Neural progenitor cell (in vitro differentiated cells): Measurements from ENCODE around the gene ZNF277. TPM values are rescaled to one million over a fixed set of nuclear protein-coding genes. Genes with fewer than 3 reads are reported as not detected.
A peak's percentile ranks its signal among the peaks of the same experiment; 100 is the strongest.

Source experiments
- DNase-seq: peaks from one replicate; pipeline ENCODE4 v3.0.0-alpha.2; 2016; ENCODE audit warnings: low spot score
- H2AFZ ChIP-seq: fragments of 200-600 bp; sonication (generic); replicated peaks from 2 replicates; pipeline ENCODE4 v1.6.1; 2016; ENCODE audit warnings: antibody characterized with exemption
- H3F3A ChIP-seq: fragments of 200-600 bp; sonication (generic); 2 replicates; pipeline ENCODE4 v1.6.1; 2016; ENCODE audit warnings: antibody characterized with exemption, low read depth
- H3K27ac ChIP-seq: fragments of 200-600 bp; sonication (generic); 2 replicates; pipeline ENCODE4 v1.5.1; 2016; ENCODE audit warnings: mild to moderate bottlenecking
- H3K27me3 ChIP-seq: fragments of 200-600 bp; sonication (generic); 2 replicates; pipeline ENCODE4 v1.6.1; 2016; ENCODE audit warnings: mild to moderate bottlenecking, moderate library complexity
- H3K36me3 ChIP-seq: fragments of 200-600 bp; sonication (generic); 2 replicates; pipeline ENCODE4 v1.5.1; 2016
- H3K4me1 ChIP-seq: fragments of 200-600 bp; sonication (generic); 2 replicates; pipeline ENCODE4 v1.6.1; 2016; ENCODE audit warnings: mixed run types
- H3K4me2 ChIP-seq: fragments of 200-600 bp; sonication (generic); 2 replicates; pipeline ENCODE4 v1.6.1; 2016
- H3K4me3 ChIP-seq: fragments of 200-600 bp; sonication (generic); 2 replicates; pipeline ENCODE4 v1.5.1; 2016
- H3K79me2 ChIP-seq: fragments of 200-600 bp; sonication (generic); 2 replicates; pipeline ENCODE4 v1.6.1; 2016; ENCODE audit warnings: low read depth
- H3K9ac ChIP-seq: fragments of 200-600 bp; sonication (generic); 2 replicates; pipeline ENCODE4 v1.6.1; 2016
- H3K9me3 ChIP-seq: fragments of 200-600 bp; sonication (generic); 2 replicates; pipeline ENCODE4 v1.5.1; 2016; ENCODE audit warnings: low read depth
- H4K20me1 ChIP-seq: fragments of 200-600 bp; sonication (generic); 2 replicates; pipeline ENCODE4 v1.6.1; 2016; ENCODE audit warnings: low read depth
- H3K27ac Mint-ChIP-seq: 3 replicates; pipeline ENCODE4 v1.8.0; 2021; ENCODE audit warnings: mixed read lengths
- H3K27me3 Mint-ChIP-seq: 2 replicates; pipeline ENCODE4 v1.8.0; 2022; ENCODE audit warnings: low read depth, mild to moderate bottlenecking, inconsistent platforms, moderate library complexity, mixed read lengths; ENCODE audit not compliant: insufficient read depth
- H3K36me3 Mint-ChIP-seq: 3 replicates; pipeline ENCODE4 v1.8.0; 2021; ENCODE audit warnings: mixed read lengths
- H3K4me1 Mint-ChIP-seq: 3 replicates; pipeline ENCODE4 v1.8.0; 2021; ENCODE audit warnings: mixed read lengths
- H3K4me3 Mint-ChIP-seq: 3 replicates; pipeline ENCODE4 v1.8.0; 2021; ENCODE audit warnings: mild to moderate bottlenecking, moderate library complexity, mixed read lengths
- H3K9me3 Mint-ChIP-seq: 3 replicates; pipeline ENCODE4 v1.8.0; 2020; ENCODE audit warnings: mixed read lengths
- EZH2 ChIP-seq: fragments of 200-600 bp; sonication (generic); IDR thresholded peaks from 2 replicates; pipeline ENCODE4 v1.6.1; 2017; ENCODE audit warnings: antibody characterized with exemption, mild to moderate bottlenecking, moderate library complexity
- EZH2phosphoT487 ChIP-seq: fragments of 200-600 bp; sonication (generic); IDR thresholded peaks from 2 replicates; pipeline ENCODE4 v1.6.1; 2017; ENCODE audit warnings: antibody characterized with exemption
- total RNA-seq: library from RNA; depleted of rRNA; stranded (reverse); fragments of >200 nt; gene quantifications from 2 replicates; pipeline ENCODE4 v1.2.3, GENCODE V29; 2015; ENCODE audit warnings: low replicate concordance
- TF ChIP-seq, protein P1 (sequence below): fragments of 200-600 bp; sonication (generic); IDR thresholded peaks from 2 replicates; pipeline ENCODE4 v1.5.1; 2017; ENCODE audit warnings: antibody characterized with exemption, mild to moderate bottlenecking

ZNF277 gene
- total RNA-seq, 1 donor from 2014 or later = 55.5 TPM

DNA sequence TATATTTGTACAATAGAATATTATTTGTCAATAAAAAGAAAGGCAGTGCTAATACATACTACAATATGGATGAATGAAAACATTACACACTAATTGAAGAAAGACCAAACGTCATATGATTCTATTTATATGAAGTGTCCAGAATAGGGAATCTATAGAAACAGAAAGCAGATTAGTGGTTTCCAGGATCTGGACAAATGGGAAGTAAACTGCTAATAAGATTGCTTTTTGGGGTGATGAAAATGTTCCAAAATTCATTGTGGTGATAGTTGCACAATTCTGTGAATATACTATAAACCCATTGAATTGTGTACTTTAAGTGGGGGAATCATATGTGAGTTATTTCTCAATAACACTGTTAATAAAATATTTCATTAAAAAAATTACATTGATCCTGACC is 165.6 kb downstream of the ZNF277 start:
- H3K4me3 Mint-ChIP-seq = no peak overlapping the region
- no peaks in the 10 kb centered on the region for H3K27me3 ChIP-seq
- no peaks in the 10 kb centered on the region for H3K9me3 Mint-ChIP-seq
- H4K20me1 ChIP-seq = no peaks in the 10 kb centered on the region
- no peak overlapping the region for H3K27ac Mint-ChIP-seq
- no peaks in the 10 kb centered on the region for H3F3A ChIP-seq
- no peaks in the 10 kb centered on the region for H3K36me3 ChIP-seq
- no peaks in the 10 kb centered on the region for H3K9me3 ChIP-seq
- no peak for DNase-seq
- no peak overlapping the region for H3K4me3 ChIP-seq
- no peak overlapping the region for H3K27ac ChIP-seq
- no peak overlapping the region for H2AFZ ChIP-seq
- no peaks in the 10 kb centered on the region for H3K36me3 Mint-ChIP-seq
- no peaks in the 10 kb centered on the region for H3K4me1 Mint-ChIP-seq
- no peak overlapping the region for H3K9ac ChIP-seq
- no peak overlapping the region for H3K4me2 ChIP-seq
- H3K79me2 ChIP-seq = no peaks in the 10 kb centered on the region
- H3K4me1 ChIP-seq = peaks cover 3% of the 10 kb centered on the region
- no peak for TF ChIP-seq EZH2phosphoT487
- TF ChIP-seq, protein P1, sequence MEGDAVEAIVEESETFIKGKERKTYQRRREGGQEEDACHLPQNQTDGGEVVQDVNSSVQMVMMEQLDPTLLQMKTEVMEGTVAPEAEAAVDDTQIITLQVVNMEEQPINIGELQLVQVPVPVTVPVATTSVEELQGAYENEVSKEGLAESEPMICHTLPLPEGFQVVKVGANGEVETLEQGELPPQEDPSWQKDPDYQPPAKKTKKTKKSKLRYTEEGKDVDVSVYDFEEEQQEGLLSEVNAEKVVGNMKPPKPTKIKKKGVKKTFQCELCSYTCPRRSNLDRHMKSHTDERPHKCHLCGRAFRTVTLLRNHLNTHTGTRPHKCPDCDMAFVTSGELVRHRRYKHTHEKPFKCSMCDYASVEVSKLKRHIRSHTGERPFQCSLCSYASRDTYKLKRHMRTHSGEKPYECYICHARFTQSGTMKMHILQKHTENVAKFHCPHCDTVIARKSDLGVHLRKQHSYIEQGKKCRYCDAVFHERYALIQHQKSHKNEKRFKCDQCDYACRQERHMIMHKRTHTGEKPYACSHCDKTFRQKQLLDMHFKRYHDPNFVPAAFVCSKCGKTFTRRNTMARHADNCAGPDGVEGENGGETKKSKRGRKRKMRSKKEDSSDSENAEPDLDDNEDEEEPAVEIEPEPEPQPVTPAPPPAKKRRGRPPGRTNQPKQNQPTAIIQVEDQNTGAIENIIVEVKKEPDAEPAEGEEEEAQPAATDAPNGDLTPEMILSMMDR = no peak
- no peak for TF ChIP-seq EZH2
- H3K27me3 Mint-ChIP-seq = no peaks in the 10 kb centered on the region

DNA sequence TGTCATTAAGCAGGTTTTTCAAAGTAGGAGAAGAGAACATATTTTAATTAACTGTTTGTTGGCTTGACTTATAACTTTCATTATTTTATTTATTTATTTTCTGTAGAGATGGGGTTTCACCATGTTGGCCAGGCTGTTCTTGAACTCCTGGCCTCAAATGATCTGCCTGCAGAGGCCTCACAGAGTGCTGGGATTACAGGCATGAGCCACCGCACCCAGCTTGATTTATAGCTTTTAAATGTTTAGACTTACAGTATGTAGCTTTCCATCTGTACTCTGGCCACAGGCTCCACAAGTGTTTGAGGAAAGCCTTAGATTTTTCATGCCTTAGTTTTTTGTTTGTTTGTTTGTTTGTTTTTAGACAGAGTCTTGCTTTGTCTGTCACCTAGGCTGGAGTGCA is 171.1 kb downstream of the ZNF277 start:
- Histone ChIP-seq H3K4me2 (no peak overlapping the region), H3K79me2 (no peaks in the 10 kb centered on the region), H3K27ac (no peak overlapping the region), H3K4me1 (no peaks in the 10 kb centered on the region), H4K20me1 (no peaks in the 10 kb centered on the region), H3K27me3 (no peaks in the 10 kb centered on the region), H3K4me3 (no peak overlapping the region), H3K9ac (no peak overlapping the region), H3K9me3 (no peaks in the 10 kb centered on the region), H3K36me3 (no peaks in the 10 kb centered on the region), H3F3A (no peaks in the 10 kb centered on the region), H2AFZ (no peak overlapping the region)
- DNase-seq = no peak
- H3K27ac Mint-ChIP-seq = no peak overlapping the region
- H3K4me1 Mint-ChIP-seq = no peaks in the 10 kb centered on the region
- H3K9me3 Mint-ChIP-seq = no peaks in the 10 kb centered on the region
- H3K27me3 Mint-ChIP-seq = no peaks in the 10 kb centered on the region
- H3K36me3 Mint-ChIP-seq = no peaks in the 10 kb centered on the region
- no peak overlapping the region for H3K4me3 Mint-ChIP-seq
- no peak for TF ChIP-seq EZH2
- no peak for TF ChIP-seq EZH2phosphoT487
- TF ChIP-seq, protein P1 = no peak

DNA sequence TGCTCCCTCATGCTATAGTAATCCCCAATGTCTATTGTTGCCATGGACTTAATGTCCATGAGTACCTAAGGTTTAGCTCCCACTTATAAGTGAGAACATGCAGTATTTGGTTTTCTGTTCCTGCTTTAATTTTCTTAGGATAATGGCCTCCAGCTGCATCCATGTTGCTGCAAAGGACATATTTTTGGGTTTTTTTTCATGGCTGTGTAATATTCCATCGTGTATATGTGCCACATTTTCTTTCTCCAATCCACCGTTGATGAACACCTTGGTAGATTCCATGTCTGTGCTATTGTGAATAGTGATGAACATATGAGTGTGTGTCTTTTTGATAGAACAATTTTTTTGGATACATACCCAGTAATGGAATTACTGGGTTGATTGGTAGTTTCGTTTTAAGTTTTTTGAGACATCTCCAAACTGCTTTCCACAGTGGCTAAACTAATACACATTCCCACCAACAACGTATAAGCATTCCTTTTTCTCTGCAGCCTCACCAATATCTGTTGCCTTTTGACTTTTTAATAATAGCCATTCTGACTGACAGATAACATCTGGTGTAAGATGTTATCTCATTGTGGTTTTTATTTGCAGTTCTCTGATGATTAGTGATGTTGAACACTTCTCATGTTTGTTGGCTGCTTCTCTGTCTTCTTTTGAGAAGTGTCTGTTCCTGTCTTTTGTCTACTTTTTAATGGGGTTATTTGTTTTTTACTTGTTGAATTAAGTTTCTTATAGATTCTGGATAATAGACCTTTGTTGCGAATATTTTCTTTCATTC is 175.0 kb downstream of the ZNF277 start:
- Histone ChIP-seq H2AFZ (no peak overlapping the region), H3K27me3 (no peaks in the 10 kb centered on the region), H3K9ac (no peak overlapping the region), H3K79me2 (no peaks in the 10 kb centered on the region), H3K9me3 (no peaks in the 10 kb centered on the region), H4K20me1 (no peaks in the 10 kb centered on the region), H3K4me2 (no peak overlapping the region), H3F3A (no peaks in the 10 kb centered on the region), H3K27ac (no peak overlapping the region), H3K4me1 (no peaks in the 10 kb centered on the region), H3K36me3 (no peaks in the 10 kb centered on the region), H3K4me3 (no peak overlapping the region)
- Mint-ChIP-seq H3K27ac (no peak overlapping the region), H3K27me3 (peaks cover 2% of the 10 kb centered on the region), H3K36me3 (no peaks in the 10 kb centered on the region), H3K9me3 (no peaks in the 10 kb centered on the region), H3K4me1 (no peaks in the 10 kb centered on the region), H3K4me3 (no peak overlapping the region)
- TF ChIP-seq EZH2 = no peak
- DNase-seq = no peak

DNA sequence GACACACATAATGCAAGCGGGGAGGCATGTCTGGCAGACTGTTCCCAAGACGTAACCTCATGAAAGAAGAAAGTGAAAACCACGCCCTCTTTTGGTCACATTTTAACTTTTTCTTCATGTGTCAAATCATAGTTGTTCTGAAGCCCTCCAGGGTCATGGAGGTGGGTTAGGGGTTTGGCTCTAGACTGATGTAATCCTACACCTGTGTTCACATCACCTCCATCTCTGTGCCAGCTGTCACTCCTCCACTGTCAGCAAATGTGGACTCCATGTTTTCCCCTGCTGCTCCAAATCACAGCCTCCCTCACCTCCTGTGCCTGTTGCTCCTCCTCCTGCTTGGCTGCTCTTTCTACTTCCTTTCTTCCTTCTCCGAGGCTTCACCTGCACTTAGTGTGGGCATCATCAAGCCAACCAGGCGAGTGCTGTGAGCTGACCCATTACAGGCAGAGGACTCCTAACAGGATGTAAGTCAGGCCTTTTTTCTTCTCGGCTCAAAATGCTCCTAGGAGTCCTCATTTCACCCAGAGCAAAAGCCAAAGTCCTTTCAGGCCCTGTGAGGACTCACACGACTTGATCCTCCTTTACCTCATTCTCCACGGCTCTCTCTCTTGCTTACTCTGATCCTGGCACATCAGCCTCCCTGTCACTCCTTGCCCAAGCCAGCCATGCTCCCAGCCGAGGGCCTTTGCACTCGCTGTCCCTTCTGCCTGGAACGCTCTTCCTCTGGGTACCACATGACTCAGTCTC is 177.3 kb downstream of the ZNF277 start:
- no peak overlapping the region for H3K27ac Mint-ChIP-seq
- H3K36me3 Mint-ChIP-seq = no peaks in the 10 kb centered on the region
- H3K27me3 Mint-ChIP-seq = peaks cover 2% of the 10 kb centered on the region
- no peaks in the 10 kb centered on the region for H3K4me1 Mint-ChIP-seq
- no peak overlapping the region for H3K27ac ChIP-seq
- no peaks in the 10 kb centered on the region for H4K20me1 ChIP-seq
- no peak overlapping the region for H3K4me2 ChIP-seq
- no peaks in the 10 kb centered on the region for H3K4me1 ChIP-seq
- no peaks in the 10 kb centered on the region for H3K79me2 ChIP-seq
- no peaks in the 10 kb centered on the region for H3K27me3 ChIP-seq
- H3F3A ChIP-seq = no peaks in the 10 kb centered on the region
- H2AFZ ChIP-seq = peak overlapping the region; percentile 55
- no peaks in the 10 kb centered on the region for H3K36me3 ChIP-seq
- H3K4me3 Mint-ChIP-seq = no peak overlapping the region
- peak; percentile 39 for DNase-seq
- H3K9me3 ChIP-seq = no peaks in the 10 kb centered on the region
- no peaks in the 10 kb centered on the region for H3K9me3 Mint-ChIP-seq
- no peak overlapping the region for H3K9ac ChIP-seq
- no peak for TF ChIP-seq EZH2
- TF ChIP-seq, protein P1 = peak; percentile 37
- H3K4me3 ChIP-seq = no peak overlapping the region
